ENCODE results near the gene GEN1.

DNA sequence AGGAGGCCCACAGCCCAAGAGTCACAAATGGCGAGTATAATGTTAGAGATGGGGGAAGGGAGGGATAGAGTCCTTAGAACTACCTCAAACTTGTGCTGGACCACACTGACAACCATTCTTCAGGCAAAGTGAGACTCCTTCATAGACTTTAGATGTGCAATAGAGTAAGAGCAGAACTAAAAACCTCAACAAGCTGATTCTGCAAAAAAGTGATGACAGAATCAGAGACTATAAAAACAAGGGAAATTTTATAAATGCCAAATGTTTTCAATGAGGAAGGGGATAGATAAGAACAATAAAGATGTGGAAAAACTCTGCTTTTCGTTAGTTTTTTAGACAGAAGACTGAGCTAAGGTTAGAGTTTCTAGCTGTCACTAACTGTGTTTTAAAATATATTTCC, 18.1 kb upstream of the GEN1 start:
- TF ChIP-seq, protein P1, sequence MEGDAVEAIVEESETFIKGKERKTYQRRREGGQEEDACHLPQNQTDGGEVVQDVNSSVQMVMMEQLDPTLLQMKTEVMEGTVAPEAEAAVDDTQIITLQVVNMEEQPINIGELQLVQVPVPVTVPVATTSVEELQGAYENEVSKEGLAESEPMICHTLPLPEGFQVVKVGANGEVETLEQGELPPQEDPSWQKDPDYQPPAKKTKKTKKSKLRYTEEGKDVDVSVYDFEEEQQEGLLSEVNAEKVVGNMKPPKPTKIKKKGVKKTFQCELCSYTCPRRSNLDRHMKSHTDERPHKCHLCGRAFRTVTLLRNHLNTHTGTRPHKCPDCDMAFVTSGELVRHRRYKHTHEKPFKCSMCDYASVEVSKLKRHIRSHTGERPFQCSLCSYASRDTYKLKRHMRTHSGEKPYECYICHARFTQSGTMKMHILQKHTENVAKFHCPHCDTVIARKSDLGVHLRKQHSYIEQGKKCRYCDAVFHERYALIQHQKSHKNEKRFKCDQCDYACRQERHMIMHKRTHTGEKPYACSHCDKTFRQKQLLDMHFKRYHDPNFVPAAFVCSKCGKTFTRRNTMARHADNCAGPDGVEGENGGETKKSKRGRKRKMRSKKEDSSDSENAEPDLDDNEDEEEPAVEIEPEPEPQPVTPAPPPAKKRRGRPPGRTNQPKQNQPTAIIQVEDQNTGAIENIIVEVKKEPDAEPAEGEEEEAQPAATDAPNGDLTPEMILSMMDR (IDR thresholded peaks at IDR 0.05), result no peak
- no peak for TF ChIP-seq POLR2A (IDR thresholded peaks at IDR 0.05)

All from testis (tissue), 2 donors.